Astrocyte (in vitro differentiated cells and primary cell): ENCODE measurements around the gene IKBKG. TPM values are rescaled to one million over a fixed set of nuclear protein-coding genes. Genes with fewer than 3 reads are reported as not detected.

Experiments used
- DNase-seq: peaks from one replicate; pipeline ENCODE4 v3.0.0-alpha.2; 2010; ENCODE audit warnings: low read depth
- FAIRE-seq: peaks from 2 replicates; lab custom pipeline; 2011; peaks lifted over from hg19 to GRCh38; lab: Jason Lieb, UNC
- H2AFZ ChIP-seq: 2 replicates; pipeline ENCODE4 v1.6.0; 2012; ENCODE audit warnings: low read depth, low read length, inconsistent platforms
- H3K27ac ChIP-seq: 2 replicates; pipeline ENCODE4 v1.5.1; 2011; ENCODE audit warnings: low read depth, low read length, inconsistent platforms
- H3K27me3 ChIP-seq: 2 replicates; pipeline ENCODE4 v1.6.0; 2011; ENCODE audit warnings: low read length, inconsistent platforms; ENCODE audit not compliant: insufficient read depth
- H3K36me3 ChIP-seq: 2 replicates; pipeline ENCODE4 v1.5.1; 2011; ENCODE audit warnings: low read length, inconsistent platforms; ENCODE audit not compliant: insufficient read depth
- H3K4me1 ChIP-seq: 2 replicates; pipeline ENCODE4 v1.5.1; 2011; ENCODE audit warnings: low read length, inconsistent platforms; ENCODE audit not compliant: insufficient read depth
- H3K4me2 ChIP-seq: 2 replicates; pipeline ENCODE4 v1.6.0; 2012; ENCODE audit warnings: low read length, inconsistent platforms
- H3K4me3 ChIP-seq: 2 replicates; pipeline ENCODE4 v1.5.1; 2011; ENCODE audit warnings: low read depth, mild to moderate bottlenecking, low read length, inconsistent platforms; ENCODE audit not compliant: insufficient read depth
- H3K79me2 ChIP-seq: 2 replicates; pipeline ENCODE4 v1.6.0; 2012; ENCODE audit warnings: mild to moderate bottlenecking, low read length, inconsistent platforms; ENCODE audit not compliant: insufficient read depth
- H3K9ac ChIP-seq: 2 replicates; pipeline ENCODE4 v1.6.0; 2012; ENCODE audit warnings: mild to moderate bottlenecking, low read length, inconsistent platforms
- H3K9me3 ChIP-seq: 2 replicates; pipeline ENCODE4 v1.5.1; 2012; ENCODE audit warnings: low read depth, mild to moderate bottlenecking, low read length, inconsistent platforms; ENCODE audit not compliant: insufficient read depth
- H4K20me1 ChIP-seq: 2 replicates; pipeline ENCODE4 v1.6.0; 2012; ENCODE audit warnings: low read length, inconsistent platforms; ENCODE audit not compliant: insufficient read depth
- H3K27ac Mint-ChIP-seq: one replicate; pipeline ENCODE4 v1.8.0; 2021; ENCODE audit warnings: mild to moderate bottlenecking, mixed read lengths; ENCODE audit not compliant: unreplicated experiment
- H3K27me3 Mint-ChIP-seq: one replicate; pipeline ENCODE4 v1.8.0; 2021; ENCODE audit warnings: low read depth, mixed read lengths; ENCODE audit not compliant: unreplicated experiment
- H3K36me3 Mint-ChIP-seq: one replicate; pipeline ENCODE4 v1.8.0; 2021; ENCODE audit warnings: low read depth, mixed read lengths; ENCODE audit not compliant: unreplicated experiment
- H3K4me1 Mint-ChIP-seq: one replicate; pipeline ENCODE4 v1.8.0; 2021; ENCODE audit warnings: low read depth, mixed read lengths; ENCODE audit not compliant: unreplicated experiment
- H3K4me3 Mint-ChIP-seq: one replicate; pipeline ENCODE4 v1.8.0; 2021; ENCODE audit warnings: mild to moderate bottlenecking, moderate library complexity, mixed read lengths; ENCODE audit not compliant: unreplicated experiment
- H3K9me3 Mint-ChIP-seq: one replicate; pipeline ENCODE4 v1.8.0; 2021; ENCODE audit warnings: mild to moderate bottlenecking, mixed read lengths; ENCODE audit not compliant: unreplicated experiment
- EZH2 ChIP-seq: IDR thresholded peaks from 2 replicates; pipeline ENCODE4 v1.6.1; 2012; ENCODE audit warnings: mild to moderate bottlenecking, low read length, inconsistent platforms; ENCODE audit not compliant: insufficient read depth
- total RNA-seq: library from RNA; stranded (reverse); gene quantifications from 2 replicates; pipeline ENCODE4 v1.2.1, GENCODE V29; 2021
- TF ChIP-seq, protein P1 (sequence below): IDR thresholded peaks from 2 replicates; pipeline ENCODE4 v1.5.1; 2011; ENCODE audit warnings: low read depth, mild to moderate bottlenecking, inconsistent platforms, low read length, moderate library complexity; ENCODE audit not compliant: insufficient read depth

Gene IKBKG
- total RNA-seq, 1 donor from 2014 or later, result 21.4 TPM

DNA sequence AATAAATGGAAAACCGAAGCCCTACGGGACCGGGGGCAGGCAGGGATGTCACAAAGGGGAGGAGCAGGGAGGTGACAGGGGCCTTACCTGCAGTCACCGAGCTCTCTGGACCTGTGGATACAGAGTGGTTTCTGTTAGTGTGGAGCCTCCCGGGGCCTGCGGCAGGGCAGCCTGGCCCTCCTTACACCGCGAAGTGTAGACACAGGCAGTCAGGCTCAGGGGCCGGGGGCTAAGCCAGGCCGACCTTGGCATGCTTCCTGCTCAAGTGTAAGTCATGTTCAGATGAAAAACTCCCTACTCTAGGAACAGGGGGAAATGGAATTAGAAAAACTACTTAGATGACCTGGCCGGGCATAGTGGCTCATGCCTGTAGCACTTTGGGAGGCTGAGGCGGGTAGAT, 35.7 kb upstream of the IKBKG start:
- Mint-ChIP-seq H3K4me3 (no peak overlapping the region), H3K27me3 (no peaks in the 10 kb centered on the region), H3K9me3 (no peaks in the 10 kb centered on the region), H3K27ac (no peak overlapping the region), H3K36me3 (peaks cover 6% of the 10 kb centered on the region), H3K4me1 (peaks cover 3% of the 10 kb centered on the region)
- Histone ChIP-seq H3K36me3 (no peaks in the 10 kb centered on the region), H3K79me2 (peaks cover 7% of the 10 kb centered on the region), H3K4me3 (no peak overlapping the region), H3K9ac (no peak overlapping the region), H3K27ac (no peak overlapping the region), H2AFZ (no peak overlapping the region), H3K4me1 (peaks cover 6% of the 10 kb centered on the region), H3K4me2 (no peak overlapping the region), H3K27me3 (no peaks in the 10 kb centered on the region), H4K20me1 (no peaks in the 10 kb centered on the region), H3K9me3 (no peaks in the 10 kb centered on the region)
- FAIRE-seq, result no peak
- DNase-seq, result no peak
- TF ChIP-seq, protein P1, sequence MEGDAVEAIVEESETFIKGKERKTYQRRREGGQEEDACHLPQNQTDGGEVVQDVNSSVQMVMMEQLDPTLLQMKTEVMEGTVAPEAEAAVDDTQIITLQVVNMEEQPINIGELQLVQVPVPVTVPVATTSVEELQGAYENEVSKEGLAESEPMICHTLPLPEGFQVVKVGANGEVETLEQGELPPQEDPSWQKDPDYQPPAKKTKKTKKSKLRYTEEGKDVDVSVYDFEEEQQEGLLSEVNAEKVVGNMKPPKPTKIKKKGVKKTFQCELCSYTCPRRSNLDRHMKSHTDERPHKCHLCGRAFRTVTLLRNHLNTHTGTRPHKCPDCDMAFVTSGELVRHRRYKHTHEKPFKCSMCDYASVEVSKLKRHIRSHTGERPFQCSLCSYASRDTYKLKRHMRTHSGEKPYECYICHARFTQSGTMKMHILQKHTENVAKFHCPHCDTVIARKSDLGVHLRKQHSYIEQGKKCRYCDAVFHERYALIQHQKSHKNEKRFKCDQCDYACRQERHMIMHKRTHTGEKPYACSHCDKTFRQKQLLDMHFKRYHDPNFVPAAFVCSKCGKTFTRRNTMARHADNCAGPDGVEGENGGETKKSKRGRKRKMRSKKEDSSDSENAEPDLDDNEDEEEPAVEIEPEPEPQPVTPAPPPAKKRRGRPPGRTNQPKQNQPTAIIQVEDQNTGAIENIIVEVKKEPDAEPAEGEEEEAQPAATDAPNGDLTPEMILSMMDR, result no peak
- TF ChIP-seq EZH2, result no peak

DNA sequence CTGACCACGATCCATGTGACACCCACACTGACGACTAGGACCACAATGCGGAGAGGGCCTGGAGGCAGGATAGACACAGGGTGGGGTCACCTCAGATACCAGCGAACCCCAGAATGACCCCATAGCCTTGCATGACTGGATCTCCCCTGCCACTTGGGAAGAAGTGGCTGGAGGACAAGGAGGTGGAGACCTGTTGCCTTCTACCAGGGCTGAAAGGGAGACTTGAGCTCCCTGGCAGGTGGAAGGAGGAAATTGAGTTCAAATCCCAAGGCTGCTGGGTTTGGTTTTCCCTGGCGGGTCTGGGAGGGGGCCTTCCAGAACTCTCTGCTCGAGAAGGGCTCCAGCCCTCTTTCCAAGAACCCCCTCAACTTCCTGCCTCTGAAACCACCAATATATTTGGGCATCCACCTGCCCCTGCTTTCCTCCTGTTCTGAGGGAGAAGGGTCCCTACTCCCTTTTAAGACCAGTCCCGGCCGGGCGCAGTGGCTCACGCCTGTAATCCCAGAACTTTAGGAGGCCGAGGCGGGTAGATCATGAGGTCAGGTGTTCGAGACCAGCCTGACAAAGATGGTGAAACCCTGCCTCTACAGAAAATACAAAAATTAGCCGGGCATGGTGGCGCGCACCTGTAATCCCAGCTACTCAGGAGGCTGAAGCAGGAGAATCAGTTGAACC, 34.4 kb upstream of the IKBKG start:
- H4K20me1 ChIP-seq, result no peaks in the 10 kb centered on the region
- FAIRE-seq (peak; percentile 49), DNase-seq (no peak)
- H2AFZ ChIP-seq, result no peak overlapping the region
- no peak overlapping the region for H3K9ac ChIP-seq
- TF ChIP-seq, protein P1, result no peak
- TF ChIP-seq EZH2, result no peak
- H3K9me3 ChIP-seq, result no peaks in the 10 kb centered on the region
- no peaks in the 10 kb centered on the region for H3K9me3 Mint-ChIP-seq
- no peak overlapping the region for H3K4me3 ChIP-seq
- H3K79me2 ChIP-seq, result peaks cover 7% of the 10 kb centered on the region
- H3K36me3 Mint-ChIP-seq, result peaks cover 6% of the 10 kb centered on the region
- no peaks in the 10 kb centered on the region for H3K36me3 ChIP-seq
- peaks cover 5% of the 10 kb centered on the region for H3K4me1 Mint-ChIP-seq
- H3K27ac Mint-ChIP-seq, result no peak overlapping the region
- H3K27ac ChIP-seq, result no peak overlapping the region
- no peaks in the 10 kb centered on the region for H3K27me3 ChIP-seq
- H3K27me3 Mint-ChIP-seq, result no peaks in the 10 kb centered on the region
- H3K4me3 Mint-ChIP-seq, result no peak overlapping the region
- H3K4me2 ChIP-seq, result no peak overlapping the region
- H3K4me1 ChIP-seq, result peaks cover 10% of the 10 kb centered on the region

DNA sequence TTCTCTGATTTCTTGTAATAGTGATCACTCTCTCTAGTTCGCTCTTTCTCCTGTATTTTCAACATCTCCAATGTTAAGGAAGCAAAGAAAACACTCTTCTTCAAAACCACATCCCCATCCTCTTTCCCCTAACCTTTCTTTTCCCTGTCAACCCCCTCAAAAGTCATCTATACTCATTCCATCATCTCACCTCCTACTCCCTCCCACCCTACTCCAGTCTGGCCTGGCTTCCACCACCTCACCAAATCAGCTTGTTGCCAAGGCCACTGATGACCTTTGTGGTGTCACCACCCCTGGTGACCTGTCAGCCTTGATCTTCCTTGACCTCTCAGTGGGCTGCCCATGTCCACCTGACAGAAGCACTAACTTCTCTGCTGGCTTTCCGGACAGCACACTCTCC, 33.7 kb upstream of the IKBKG start:
- Histone ChIP-seq H3K4me1 (peaks cover 10% of the 10 kb centered on the region), H3K9me3 (no peaks in the 10 kb centered on the region), H3K36me3 (no peaks in the 10 kb centered on the region), H4K20me1 (no peaks in the 10 kb centered on the region), H3K4me2 (no peak overlapping the region), H3K9ac (no peak overlapping the region), H3K27ac (no peak overlapping the region), H3K79me2 (peaks cover 7% of the 10 kb centered on the region), H3K4me3 (no peak overlapping the region), H3K27me3 (no peaks in the 10 kb centered on the region), H2AFZ (no peak overlapping the region)
- DNase-seq (no peak), FAIRE-seq (no peak)
- TF ChIP-seq, protein P1, result no peak
- no peak for TF ChIP-seq EZH2
- Mint-ChIP-seq H3K9me3 (no peaks in the 10 kb centered on the region), H3K4me1 (peaks cover 5% of the 10 kb centered on the region), H3K4me3 (peak overlapping the region; percentile 71), H3K27ac (no peak overlapping the region), H3K36me3 (peaks cover 6% of the 10 kb centered on the region), H3K27me3 (no peaks in the 10 kb centered on the region)
